ENCODE measurements around the gene SLC17A9.
A peak's percentile ranks its signal among the peaks of the same experiment; 100 is the strongest.

Gene SLC17A9

GRCh38 chr20:62968378-62969178 is 16.1 kb downstream of the SLC17A9 start:
- DNase-seq, result no peak

- DNase-seq, result no peak
Measured at GRCh38 chr20:62969179-62969760, 16.8 kb downstream of the SLC17A9 start.

- DNase-seq, result no peak
Measured at GRCh38 chr20:62969939-62970306, 17.4 kb downstream of the SLC17A9 start.

- no peak for DNase-seq
Measured at GRCh38 chr20:62970307-62971210, 18.1 kb downstream of the SLC17A9 start.

- DNase-seq, result no peak
Measured at GRCh38 chr20:62971211-62971949, 18.9 kb downstream of the SLC17A9 start.

GRCh38 chr20:62971950-62972844 is 19.7 kb downstream of the SLC17A9 start:
- peak; percentile 69 for DNase-seq

- no peak for DNase-seq
Measured at GRCh38 chr20:62972845-62973745, 20.6 kb downstream of the SLC17A9 start.

GRCh38 chr20:62975251-62975760 is 22.8 kb downstream of the SLC17A9 start:
- no peak for DNase-seq

GRCh38 chr20:62975812-62976508 is 23.5 kb downstream of the SLC17A9 start:
- no peak for DNase-seq

- DNase-seq, result no peak
Measured at GRCh38 chr20:62976886-62977285, 24.4 kb downstream of the SLC17A9 start.

- no peak for DNase-seq
Measured at GRCh38 chr20:62977613-62978560, 25.4 kb downstream of the SLC17A9 start.

GRCh38 chr20:62978561-62978943 is 26.0 kb downstream of the SLC17A9 start:
- no peak for DNase-seq

GRCh38 chr20:62979310-62979709 is 26.8 kb downstream of the SLC17A9 start:
- DNase-seq, result no peak

GRCh38 chr20:62979876-62980373 is 27.4 kb downstream of the SLC17A9 start:
- DNase-seq, result peak; percentile 62

- peak; percentile 60 for DNase-seq
Measured at GRCh38 chr20:62980380-62980960, 28.0 kb downstream of the SLC17A9 start.

GRCh38 chr20:62980970-62981369 is 28.5 kb downstream of the SLC17A9 start:
- peak; percentile 33 for DNase-seq

- DNase-seq, result no peak
Measured at GRCh38 chr20:62982124-62983075, 29.9 kb downstream of the SLC17A9 start.

Data from NCI-H1092 treated with DMSO at 0.1 percent for 48 hours (cell line).